ENCODE measurements around the gene HP1BP3. TPM values are rescaled to one million over a fixed set of nuclear protein-coding genes. Genes with fewer than 3 reads are reported as not detected.

The HP1BP3 gene
- polyA plus RNA-seq, 1 donor from 2014 or later, result 389 TPM

- H3K4me2 ChIP-seq (ENCODE audit: low read length), result no peak overlapping the region
- TF ChIP-seq MXI1 (conservative IDR thresholded peaks at IDR 0.05; ENCODE audit: poor library complexity, severe bottlenecking) (no peak), EZH2 (IDR thresholded peaks at IDR 0.05; ENCODE audit: borderline replicate concordance, insufficient read depth, low read length, poor library complexity, severe bottlenecking) (no peak), TAF1 (IDR thresholded peaks at IDR 0.05; ENCODE audit: low read depth) (no peak), SMC3 (conservative IDR thresholded peaks at IDR 0.05; ENCODE audit: poor library complexity) (no peak), EP300 (conservative IDR thresholded peaks at IDR 0.05; ENCODE audit: poor library complexity, severe bottlenecking) (no peak), RAD21 (conservative IDR thresholded peaks at IDR 0.05) (no peak), POLR2AphosphoS5 (IDR thresholded peaks at IDR 0.05) (no peak)
- TF ChIP-seq, protein P1, sequence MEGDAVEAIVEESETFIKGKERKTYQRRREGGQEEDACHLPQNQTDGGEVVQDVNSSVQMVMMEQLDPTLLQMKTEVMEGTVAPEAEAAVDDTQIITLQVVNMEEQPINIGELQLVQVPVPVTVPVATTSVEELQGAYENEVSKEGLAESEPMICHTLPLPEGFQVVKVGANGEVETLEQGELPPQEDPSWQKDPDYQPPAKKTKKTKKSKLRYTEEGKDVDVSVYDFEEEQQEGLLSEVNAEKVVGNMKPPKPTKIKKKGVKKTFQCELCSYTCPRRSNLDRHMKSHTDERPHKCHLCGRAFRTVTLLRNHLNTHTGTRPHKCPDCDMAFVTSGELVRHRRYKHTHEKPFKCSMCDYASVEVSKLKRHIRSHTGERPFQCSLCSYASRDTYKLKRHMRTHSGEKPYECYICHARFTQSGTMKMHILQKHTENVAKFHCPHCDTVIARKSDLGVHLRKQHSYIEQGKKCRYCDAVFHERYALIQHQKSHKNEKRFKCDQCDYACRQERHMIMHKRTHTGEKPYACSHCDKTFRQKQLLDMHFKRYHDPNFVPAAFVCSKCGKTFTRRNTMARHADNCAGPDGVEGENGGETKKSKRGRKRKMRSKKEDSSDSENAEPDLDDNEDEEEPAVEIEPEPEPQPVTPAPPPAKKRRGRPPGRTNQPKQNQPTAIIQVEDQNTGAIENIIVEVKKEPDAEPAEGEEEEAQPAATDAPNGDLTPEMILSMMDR (IDR thresholded peaks at IDR 0.05; ENCODE audit: poor library complexity, severe bottlenecking), result no peak
- TF ChIP-seq, protein P2, sequence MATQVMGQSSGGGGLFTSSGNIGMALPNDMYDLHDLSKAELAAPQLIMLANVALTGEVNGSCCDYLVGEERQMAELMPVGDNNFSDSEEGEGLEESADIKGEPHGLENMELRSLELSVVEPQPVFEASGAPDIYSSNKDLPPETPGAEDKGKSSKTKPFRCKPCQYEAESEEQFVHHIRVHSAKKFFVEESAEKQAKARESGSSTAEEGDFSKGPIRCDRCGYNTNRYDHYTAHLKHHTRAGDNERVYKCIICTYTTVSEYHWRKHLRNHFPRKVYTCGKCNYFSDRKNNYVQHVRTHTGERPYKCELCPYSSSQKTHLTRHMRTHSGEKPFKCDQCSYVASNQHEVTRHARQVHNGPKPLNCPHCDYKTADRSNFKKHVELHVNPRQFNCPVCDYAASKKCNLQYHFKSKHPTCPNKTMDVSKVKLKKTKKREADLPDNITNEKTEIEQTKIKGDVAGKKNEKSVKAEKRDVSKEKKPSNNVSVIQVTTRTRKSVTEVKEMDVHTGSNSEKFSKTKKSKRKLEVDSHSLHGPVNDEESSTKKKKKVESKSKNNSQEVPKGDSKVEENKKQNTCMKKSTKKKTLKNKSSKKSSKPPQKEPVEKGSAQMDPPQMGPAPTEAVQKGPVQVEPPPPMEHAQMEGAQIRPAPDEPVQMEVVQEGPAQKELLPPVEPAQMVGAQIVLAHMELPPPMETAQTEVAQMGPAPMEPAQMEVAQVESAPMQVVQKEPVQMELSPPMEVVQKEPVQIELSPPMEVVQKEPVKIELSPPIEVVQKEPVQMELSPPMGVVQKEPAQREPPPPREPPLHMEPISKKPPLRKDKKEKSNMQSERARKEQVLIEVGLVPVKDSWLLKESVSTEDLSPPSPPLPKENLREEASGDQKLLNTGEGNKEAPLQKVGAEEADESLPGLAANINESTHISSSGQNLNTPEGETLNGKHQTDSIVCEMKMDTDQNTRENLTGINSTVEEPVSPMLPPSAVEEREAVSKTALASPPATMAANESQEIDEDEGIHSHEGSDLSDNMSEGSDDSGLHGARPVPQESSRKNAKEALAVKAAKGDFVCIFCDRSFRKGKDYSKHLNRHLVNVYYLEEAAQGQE (IDR thresholded peaks at IDR 0.05; ENCODE audit: borderline replicate concordance), result no peak
- no peaks in the 10 kb centered on the region for H3K79me2 ChIP-seq (replicated peaks; ENCODE audit: insufficient read depth, low read length)
- no peaks in the 10 kb centered on the region for H4K20me1 ChIP-seq (ENCODE audit: insufficient read depth)
- no peaks in the 10 kb centered on the region for H3F3A ChIP-seq (ENCODE audit: insufficient read depth, low read length, poor library complexity, severe bottlenecking)
- H3K36me3 ChIP-seq (ENCODE audit: insufficient read depth, low read length), result peaks cover 4% of the 10 kb centered on the region
- H3K27me3 ChIP-seq (ENCODE audit: insufficient read depth, low read depth, low read length), result no peaks in the 10 kb centered on the region
- H3K9me3 ChIP-seq (ENCODE audit: low read length), result no peaks in the 10 kb centered on the region
- no peak overlapping the region for H3K4me3 ChIP-seq (ENCODE audit: low read length)
- H3K27ac ChIP-seq (ENCODE audit: low read length), result no peak overlapping the region
- H3K9ac ChIP-seq (ENCODE audit: low read length), result no peak overlapping the region
- no peaks in the 10 kb centered on the region for H3K9me2 ChIP-seq (ENCODE audit: insufficient read depth, low read length)
- no peak overlapping the region for H2AFZ ChIP-seq (ENCODE audit: low read depth, low read length)
These were observed 27.4 kb upstream of the HP1BP3 start for GRCh38 chr1:20814534-20814871.

DNA sequence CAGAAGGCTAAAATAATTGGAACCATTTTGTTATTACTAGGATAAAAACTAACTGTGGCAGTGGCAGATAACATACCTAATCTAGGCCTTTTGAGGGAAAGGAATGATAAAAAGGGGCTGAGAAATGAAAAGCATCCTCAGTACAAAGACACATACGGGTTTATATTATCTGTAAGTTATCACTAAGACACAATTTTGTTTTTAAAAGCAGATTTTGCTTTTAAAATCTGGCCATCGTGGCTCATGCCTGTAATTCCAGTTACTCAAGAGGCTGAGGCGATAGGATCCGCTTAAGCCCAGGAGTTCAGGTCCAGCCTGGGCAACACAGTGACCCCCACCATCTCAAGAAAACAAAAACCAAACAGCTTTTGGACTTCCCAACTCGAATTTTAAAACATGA, 24.8 kb upstream of the HP1BP3 start:
- Histone ChIP-seq H3F3A (ENCODE audit: insufficient read depth, low read length, poor library complexity, severe bottlenecking) (no peaks in the 10 kb centered on the region), H3K9ac (ENCODE audit: low read length) (no peak overlapping the region), H3K9me2 (ENCODE audit: insufficient read depth, low read length) (no peaks in the 10 kb centered on the region), H3K4me3 (ENCODE audit: low read length) (no peak overlapping the region), H3K36me3 (ENCODE audit: insufficient read depth, low read length) (peaks cover 8% of the 10 kb centered on the region), H3K27ac (ENCODE audit: low read length) (no peak overlapping the region), H3K79me2 (replicated peaks; ENCODE audit: insufficient read depth, low read length) (no peaks in the 10 kb centered on the region), H2AFZ (ENCODE audit: low read depth, low read length) (no peak overlapping the region), H3K9me3 (ENCODE audit: low read length) (no peaks in the 10 kb centered on the region), H3K4me2 (ENCODE audit: low read length) (no peak overlapping the region), H4K20me1 (ENCODE audit: insufficient read depth) (no peaks in the 10 kb centered on the region), H3K27me3 (ENCODE audit: insufficient read depth, low read depth, low read length) (no peaks in the 10 kb centered on the region)
- TF ChIP-seq TAF1 (IDR thresholded peaks at IDR 0.05; ENCODE audit: low read depth) (no peak), EZH2 (IDR thresholded peaks at IDR 0.05; ENCODE audit: borderline replicate concordance, insufficient read depth, low read length, poor library complexity, severe bottlenecking) (no peak), SMC3 (conservative IDR thresholded peaks at IDR 0.05; ENCODE audit: poor library complexity) (no peak), POLR2AphosphoS5 (IDR thresholded peaks at IDR 0.05) (no peak), RAD21 (conservative IDR thresholded peaks at IDR 0.05) (no peak), EP300 (conservative IDR thresholded peaks at IDR 0.05; ENCODE audit: poor library complexity, severe bottlenecking) (no peak), MXI1 (conservative IDR thresholded peaks at IDR 0.05; ENCODE audit: poor library complexity, severe bottlenecking) (no peak)
- TF ChIP-seq, protein P1 (IDR thresholded peaks at IDR 0.05; ENCODE audit: poor library complexity, severe bottlenecking), result no peak
- TF ChIP-seq, protein P2 (IDR thresholded peaks at IDR 0.05; ENCODE audit: borderline replicate concordance), result no peak
